ENCODE measurements around the gene PCDH9. TPM values are rescaled to one million over a fixed set of nuclear protein-coding genes. Genes with fewer than 3 reads are reported as not detected.

Gene PCDH9
- total and polyA plus RNA-seq, 2 of the 4 experiments (the other 2 are of a cell fraction) = 2.2 to 10.2 TPM

GRCh38 chr13:66748712-66749111 is 481.4 kb downstream of the PCDH9 start:
- H3K4ac ChIP-seq (ENCODE audit: low read depth, low read length) = no peak overlapping the region
- no CpG with 5 or more reads among the region's 1 CpG for WGBS, 2 experiments (ENCODE audit: extremely low coverage in 2 of 2, insufficient read length in 1 of 2)
- ATAC-seq (ENCODE audit: low read depth) = no peak
- H3K4me2 ChIP-seq (ENCODE audit: low read depth, low read length) = no peak overlapping the region
- POLR2A ChIA-PET (ENCODE audit: unreplicated experiment) = no interaction called here
- H4K91ac ChIP-seq (ENCODE audit: insufficient read depth, low read depth, low read length) = no peak overlapping the region
- H4K20me1 ChIP-seq (ENCODE audit: insufficient read depth, low read length) = no peaks in the 10 kb centered on the region
- H3K18ac ChIP-seq (ENCODE audit: low read depth, low read length) = no peak overlapping the region
- no peak overlapping the region for H3K23ac ChIP-seq (ENCODE audit: low read depth, low read length)
- BruUV-seq (replicated peaks) = no TSS peak
- CTCF ChIA-PET = no interaction called here
- H3K56ac ChIP-seq (ENCODE audit: extremely low read depth, insufficient read depth, low read length) = no peak overlapping the region
- H2BK20ac ChIP-seq (ENCODE audit: low read depth, low read length) = no peak overlapping the region
- no peaks in the 10 kb centered on the region for H3K27me3 ChIP-seq (ENCODE audit: control insufficient read depth, insufficient read depth, low read length)
- no peak overlapping the region for H2BK120ac ChIP-seq (ENCODE audit: low read depth, low read length)
- no peak overlapping the region for H2BK15ac ChIP-seq (ENCODE audit: low read depth, low read length)
- no peak overlapping the region for H3K27ac ChIP-seq (ENCODE audit: insufficient read depth, low read length)
- no peak overlapping the region for H3K14ac ChIP-seq (replicated peaks; ENCODE audit: low read depth, low read length)
- dilution Hi-C loops (cut with HindIII; ENCODE audit: low sequenced_read_pairs, unreplicated experiment) (no loop called here), in situ Hi-C loops (cut with MboI; ENCODE audit: low sequenced_read_pairs) (no loop called here), intact Hi-C loops (cut with micrococcal nuclease) (no loop called here)
- H2AK9ac ChIP-seq (replicated peaks; ENCODE audit: low read depth, low read length, poor library complexity) = no peak overlapping the region
- H4K8ac ChIP-seq (ENCODE audit: low read depth in 2 of 2, low read length in 2 of 2) = no peak overlapping the region
- H2AFZ ChIP-seq (replicated peaks; ENCODE audit: low read length, poor library complexity) = no peak overlapping the region
- H3K4me1 ChIP-seq (ENCODE audit: control insufficient read depth, insufficient read depth, low read length) = no peaks in the 10 kb centered on the region
- no peaks in the 10 kb centered on the region for H3K9me3 ChIP-seq (ENCODE audit: control insufficient read depth, insufficient read depth, low read length)
- DNase-seq = no peak
- H4K5ac ChIP-seq (ENCODE audit: low read depth, low read length) = no peak overlapping the region
- H2BK5ac ChIP-seq (ENCODE audit: low read depth, low read length, poor library complexity, severe bottlenecking) = no peak overlapping the region
- H2AK5ac ChIP-seq (ENCODE audit: low read depth, low read length) = no peak overlapping the region
- H3K36me3 ChIP-seq (ENCODE audit: control insufficient read depth, insufficient read depth, low read length) = no peaks in the 10 kb centered on the region
- TF ChIP-seq FOS (IDR thresholded peaks at IDR 0.05; ENCODE audit: low read depth, low read length) = no peak
- no peak for TF ChIP-seq RFX5 (IDR thresholded peaks at IDR 0.05; ENCODE audit: low read depth, low read length)
- no peak for TF ChIP-seq CEBPB (IDR thresholded peaks at IDR 0.05; ENCODE audit: low read depth, low read length)
- TF ChIP-seq MAZ (IDR thresholded peaks at IDR 0.05; ENCODE audit: borderline replicate concordance, low read depth, low read length) = no peak
- TF ChIP-seq NFE2L2 (IDR thresholded peaks at IDR 0.05; ENCODE audit: low read depth, low read length) = no peak
- no peak for TF ChIP-seq USF2 (IDR thresholded peaks at IDR 0.05; ENCODE audit: low read depth, low read length)
- TF ChIP-seq POLR2A (IDR thresholded peaks at IDR 0.05; ENCODE audit: low read depth, low read length) = no peak
- no peak for TF ChIP-seq SMC3 (IDR thresholded peaks at IDR 0.05; ENCODE audit: low read depth, low read length)
- TF ChIP-seq MAFK (IDR thresholded peaks at IDR 0.05; ENCODE audit: low read depth, low read length) = no peak
- TF ChIP-seq RCOR1 (IDR thresholded peaks at IDR 0.05; ENCODE audit: insufficient replicate concordance, low read length) = no peak
- no peak for TF ChIP-seq CHD1 (IDR thresholded peaks at IDR 0.05; ENCODE audit: low read depth, low read length)
- TF ChIP-seq MXI1 (IDR thresholded peaks at IDR 0.05; ENCODE audit: borderline replicate concordance, low read depth, low read length) = no peak
- no peak for TF ChIP-seq ELK1 (IDR thresholded peaks at IDR 0.05; ENCODE audit: borderline replicate concordance, low read depth, low read length)
- no peak for TF ChIP-seq RAD21 (IDR thresholded peaks at IDR 0.05; ENCODE audit: low read length)
- TF ChIP-seq BHLHE40 (IDR thresholded peaks at IDR 0.05; ENCODE audit: low read depth, low read length) = no peak
- TF ChIP-seq CTCF (conservative IDR thresholded peaks at IDR 0.05; ENCODE audit: low read depth, low read length) = no peak
- H3K9me1 ChIP-seq (ENCODE audit: insufficient read depth, low read length) = no peaks in the 10 kb centered on the region
- H3K79me1 ChIP-seq (ENCODE audit: low read depth in 1 of 2, low read length in 2 of 2) = no peaks in the 10 kb centered on the region
- H3K9ac ChIP-seq (ENCODE audit: low read depth, low read length) = no peak overlapping the region
- H3K4me3 ChIP-seq (ENCODE audit: insufficient read depth, low read depth, low read length) = no peak overlapping the region

All from IMR-90 (cell line).